NK-92 (cell line): ENCODE measurements around the gene ATP5F1E.

Experiments
- DNase-seq: peaks from one replicate; lab custom pipeline; 2025; ENCODE audit not compliant: unreplicated experiment; lab: John Stamatoyannopoulos, UW

Gene ATP5F1E

GRCh38 chr20:59006864-59007664, 25.1 kb downstream of the ATP5F1E start, which contains the start of gene CTSZ:
CTSZ (minus strand) TSS chr20:59007254; CDS start chr20:59007128, 126 bp downstream.
- DNase-seq: no peak

- no peak for DNase-seq
Observed at GRCh38 chr20:59006167-59006863, 25.8 kb downstream of the ATP5F1E start.

- DNase-seq: no peak
Observed at GRCh38 chr20:59005523-59006166, 26.5 kb downstream of the ATP5F1E start.

GRCh38 chr20:59004763-59005522, 27.2 kb downstream of the ATP5F1E start:
- DNase-seq: no peak

GRCh38 chr20:59004493-59004762, 27.7 kb downstream of the ATP5F1E start:
- no peak for DNase-seq

- no peak for DNase-seq
Observed at GRCh38 chr20:59003836-59004492, 28.2 kb downstream of the ATP5F1E start.

GRCh38 chr20:59002874-59003399, 29.2 kb downstream of the ATP5F1E start:
- DNase-seq: no peak

- no peak for DNase-seq
Observed at GRCh38 chr20:59002388-59002787, 29.7 kb downstream of the ATP5F1E start.

- no peak for DNase-seq
Observed at GRCh38 chr20:59001449-59002171, 30.5 kb downstream of the ATP5F1E start.

- DNase-seq: no peak
Observed at GRCh38 chr20:59001068-59001448, 31.1 kb downstream of the ATP5F1E start.

GRCh38 chr20:59000326-59000725, 31.8 kb downstream of the ATP5F1E start:
- DNase-seq: no peak

GRCh38 chr20:58998656-58999055, 33.5 kb downstream of the ATP5F1E start:
- DNase-seq: no peak

GRCh38 chr20:58997141-58997770, 34.9 kb downstream of the ATP5F1E start:
- DNase-seq: no peak

GRCh38 chr20:58996226-58996611, 35.9 kb downstream of the ATP5F1E start:
- no peak for DNase-seq

GRCh38 chr20:58995461-58996225, 36.5 kb downstream of the ATP5F1E start:
- no peak for DNase-seq

GRCh38 chr20:58994390-58995159, 37.6 kb downstream of the ATP5F1E start:
- no peak for DNase-seq

GRCh38 chr20:58993332-58994248, 38.5 kb downstream of the ATP5F1E start:
- DNase-seq: no peak
